Upper lobe of left lung (tissue), 6 donors: ENCODE data around the gene PNKD. TPM values are rescaled to one million over a fixed set of nuclear protein-coding genes. Genes with fewer than 3 reads are reported as not detected.
"Not testable (repeated sequence)": the region's sequence is repeated elsewhere in the genome, so short reads cannot be mapped to it uniquely, and the experiment has no call there.

Source experiments
- ATAC-seq, 2 donors: fragments of 200-7000 bp; cut with Tn5 transposase; one replicate each; pipeline ENCODE4 v1.9.1; 2022; ENCODE audit warnings: mild to moderate bottlenecking in 2 of 2, moderate library complexity in 2 of 2; ENCODE audit not compliant: low FRiP score in 2 of 2
- DNase-seq, 2 donors: peaks; one replicate each; pipeline ENCODE4 v3.0.0-alpha.2; 2019 to 2020
- H3K27ac ChIP-seq, 4 donors: fragments of 200-600 bp; sonication (generic); one replicate each; pipeline ENCODE4 v1.5.1; 2016 to 2019
- H3K27me3 ChIP-seq, 4 donors: fragments of 200-600 bp; sonication (generic); one replicate each; pipeline ENCODE4 v1.5.1; 2017 to 2019
- H3K36me3 ChIP-seq, 4 donors: fragments of 200-600 bp; sonication (generic); one replicate each; pipeline ENCODE4 v1.5.1; 2016 to 2019
- H3K4me1 ChIP-seq, 4 donors: fragments of 200-600 bp; sonication (generic); one replicate each; pipeline ENCODE4 v1.5.1; 2018 to 2019
- H3K4me3 ChIP-seq, 4 donors: fragments of 200-600 bp; sonication (generic); one replicate each; pipeline ENCODE4 v1.5.1; 2017 to 2019; ENCODE audit warnings: mild to moderate bottlenecking in 2 of 4, moderate library complexity in 1 of 4
- H3K9me3 ChIP-seq, 4 donors: fragments of 200-600 bp; sonication (generic); one replicate each; pipeline ENCODE4 v1.5.1; 2018 to 2019
- CTCF ChIP-seq, 6 experiments: fragments of 450-650 bp in 4 of 6; fragments of 200-600 bp in 2 of 6; sonication (generic) in 2 of 6; IDR thresholded peaks; one replicate each; pipeline ENCODE4 v1.5.1; 2016 to 2019; ENCODE audit warnings: antibody characterized with exemption in 6 of 6
- EP300 ChIP-seq, 4 donors: sonication (generic); formaldehyde crosslinking; IDR thresholded peaks; one replicate each; pipeline ENCODE4 v1.5.1; 2017; ENCODE audit warnings: antibody characterized with exemption in 4 of 4, control low read depth in 2 of 4
- POLR2A ChIP-seq, 4 donors: fragments of 450-650 bp; IDR thresholded peaks; one replicate each; pipeline ENCODE4 v1.5.1; 2016 to 2017; ENCODE audit warnings: antibody characterized with exemption in 4 of 4, mild to moderate bottlenecking in 2 of 4
- POLR2AphosphoS5 ChIP-seq, 2 donors: sonication (generic); formaldehyde crosslinking; IDR thresholded peaks; one replicate each; pipeline ENCODE4 v1.5.1; 2017; ENCODE audit warnings: antibody characterized with exemption in 2 of 2
- WGBS, 2 donors: methylation state at CpG; one replicate each; pipeline ENCODE4 v1.1.5; 2017 to 2018; 5-methylcytosine and 5-hydroxymethylcytosine counted together
- total RNA-seq, 6 donors: library from RNA; depleted of rRNA in 4 of 6; stranded (reverse); fragments of >200 nt in 4 of 6; gene quantifications; one replicate each; pipeline versions ENCODE4 v1.1.0 to v1.2.1, GENCODE V29; 2016 to 2021
- donor health status: DM: no; HTN: no; CAD: no; lungs with moderate emphysema.
- donor health status: DM: no; HTN: yes; CAD: no; lungs with severe emphysema.

The PNKD gene
- total RNA-seq, 6 donors from 2014 or later = 69.8 to 153 (median 87.2) TPM

GRCh38 chr2:218270721-218271486 is 585 bp downstream of the PNKD start:
- DNase-seq = no peak
- peaks cover 42 to 60% (median 48%) of the 10 kb centered on the region in 4 donors for H3K4me1 ChIP-seq

DNA sequence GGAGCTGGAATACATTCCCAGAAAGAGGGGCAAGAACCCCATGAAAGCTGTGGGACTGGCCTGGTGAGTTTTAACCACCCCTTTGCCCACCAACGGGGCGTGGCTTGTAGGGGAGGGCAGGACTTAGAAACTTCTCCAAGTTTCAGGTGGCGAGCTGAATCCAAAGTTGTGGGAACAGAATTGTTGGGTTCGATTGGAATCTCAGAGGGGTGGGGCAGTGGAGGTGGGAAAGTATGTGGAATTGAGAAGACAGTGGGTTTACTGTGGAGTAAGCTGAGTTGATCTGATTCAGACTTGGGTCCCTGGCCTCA is 1.1 kb downstream of the PNKD start:
- Histone ChIP-seq H3K27ac (peak overlapping the region; percentile 29 to 88 (median 77)), H3K4me1 (peaks cover 42 to 61% (median 48%) of the 10 kb centered on the region in 4 donors), H3K36me3 (peaks cover 22 to 53% (median 42%) of the 10 kb centered on the region in 4 donors), H3K4me3 (peak overlapping the region in 3 of 4 donors; percentile 69 to 82 (median 75)), H3K9me3 (no peaks in the 10 kb centered on the region), H3K27me3 (no peaks in the 10 kb centered on the region)
- DNase-seq (no peak), ATAC-seq (no peak)
- TF ChIP-seq EP300 (IDR thresholded peaks at IDR 0.05) (no peak), CTCF (IDR thresholded peaks at IDR 0.05) (no peak), POLR2AphosphoS5 (IDR thresholded peaks at IDR 0.05) (no peak), POLR2A (IDR thresholded peaks at IDR 0.05) (no peak)
- 49 to 55% methylated on average over 4 of the region's 4 CpGs for WGBS, 2 donors

More at GRCh38 chr2:218270721-218271486, 585 bp downstream of the PNKD start:
- Histone ChIP-seq H3K36me3 (peaks cover 17 to 53% (median 42%) of the 10 kb centered on the region in 4 donors), H3K27me3 (no peaks in the 10 kb centered on the region), H3K9me3 (no peaks in the 10 kb centered on the region), H3K4me3 (peak overlapping the region; percentile 32 to 82 (median 72)), H3K27ac (peak overlapping the region; percentile 29 to 88 (median 77))
- WGBS, 2 donors = 6 to 8% methylated on average over 17 to 23 of the region's 23 CpGs
- ATAC-seq = no peak
- no peak for TF ChIP-seq POLR2AphosphoS5 (IDR thresholded peaks at IDR 0.05)
- no peak for TF ChIP-seq CTCF (IDR thresholded peaks at IDR 0.05)
- TF ChIP-seq POLR2A (IDR thresholded peaks at IDR 0.05) = no peak
- TF ChIP-seq EP300 (IDR thresholded peaks at IDR 0.05) = no peak

DNA sequence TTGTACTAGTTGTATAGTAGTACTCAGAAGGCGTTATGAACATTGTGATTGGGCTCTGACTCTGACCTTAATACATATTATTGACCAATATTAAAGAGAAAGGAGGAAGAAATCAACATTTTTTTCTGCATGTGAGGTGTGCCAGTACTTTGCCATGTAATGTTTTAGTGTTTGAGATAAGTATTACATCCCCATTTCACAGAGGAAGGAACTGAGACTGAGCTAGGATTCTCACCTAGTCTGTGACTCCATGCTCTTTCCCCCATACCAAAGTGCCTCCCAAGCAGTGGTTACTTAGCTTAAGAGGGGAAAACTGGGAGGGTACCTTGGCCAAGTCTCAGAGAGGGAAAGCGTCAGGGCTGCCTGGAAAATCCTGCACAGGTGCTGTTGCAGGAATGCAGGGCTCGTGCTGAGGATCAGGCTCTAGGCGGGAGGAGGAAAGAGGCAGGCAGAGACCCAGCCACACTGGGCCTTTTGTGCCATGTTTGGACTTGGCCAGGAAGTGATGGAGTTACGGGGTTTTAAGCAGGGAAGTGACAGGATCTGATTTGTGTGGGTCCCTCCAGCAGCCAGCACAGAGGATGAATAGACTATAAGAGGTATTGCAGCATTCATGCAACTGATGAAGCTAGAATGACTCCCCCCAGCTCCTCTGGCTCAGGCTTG is 1.7 kb downstream of the PNKD start:
- H3K27me3 ChIP-seq = no peaks in the 10 kb centered on the region
- H3K27ac ChIP-seq = peak overlapping the region in 3 of 4 donors; percentile 76 to 88 (median 78)
- ATAC-seq (no peak), DNase-seq (no peak)
- no peaks in the 10 kb centered on the region for H3K9me3 ChIP-seq
- WGBS, 2 donors = 53 to 59% methylated on average over 5 of the region's 5 CpGs
- peak overlapping the region in 1 of 4 donors; percentile 69 for H3K4me3 ChIP-seq
- H3K36me3 ChIP-seq = peaks cover 27 to 53% (median 42%) of the 10 kb centered on the region in 4 donors
- no peak for TF ChIP-seq EP300 (IDR thresholded peaks at IDR 0.05)
- TF ChIP-seq POLR2AphosphoS5 (IDR thresholded peaks at IDR 0.05) = no peak
- no peak for TF ChIP-seq CTCF (IDR thresholded peaks at IDR 0.05)
- no peak for TF ChIP-seq POLR2A (IDR thresholded peaks at IDR 0.05)
- H3K4me1 ChIP-seq = peaks cover 42 to 65% (median 48%) of the 10 kb centered on the region in 4 donors

DNA sequence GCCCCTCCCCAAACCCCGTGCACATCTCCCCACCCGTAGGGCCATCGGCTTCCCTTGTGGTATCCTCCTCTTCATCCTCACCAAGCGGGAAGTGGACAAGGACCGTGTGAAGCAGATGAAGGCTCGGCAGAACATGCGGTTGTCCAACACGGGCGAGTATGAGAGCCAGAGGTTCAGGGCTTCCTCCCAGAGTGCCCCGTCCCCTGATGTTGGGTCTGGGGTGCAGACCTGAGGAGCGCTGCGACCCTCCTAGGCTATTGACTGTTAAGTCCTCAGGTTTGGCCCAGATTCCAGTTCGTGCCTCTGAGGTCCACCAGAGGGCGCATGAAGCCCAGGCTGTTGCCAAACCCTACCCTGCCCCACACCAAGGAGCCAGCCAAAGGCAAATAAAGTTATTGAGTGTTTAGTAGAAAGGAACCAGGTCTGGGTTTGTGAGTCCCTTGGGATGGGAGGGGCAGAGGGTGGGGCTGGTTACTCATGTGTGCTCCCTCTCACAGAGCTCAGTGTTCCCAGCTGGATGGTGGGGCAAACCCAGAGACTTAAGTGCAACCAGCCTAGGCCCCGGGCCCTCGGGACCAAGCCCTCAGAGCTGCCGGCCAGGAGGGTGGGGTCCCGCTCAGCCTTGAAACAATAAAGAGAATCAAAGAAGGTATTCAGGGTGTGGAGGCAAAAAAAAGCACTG is 2.4 kb downstream of the PNKD start:
- 18 to 27% methylated on average over 9 to 15 of the region's 18 CpGs for WGBS, 2 donors
- peak overlapping the region in 1 of 4 donors; percentile 5 for H3K4me3 ChIP-seq
- H3K9me3 ChIP-seq = no peaks in the 10 kb centered on the region
- peak overlapping the region; percentile 63 to 88 (median 77) for H3K27ac ChIP-seq
- ATAC-seq (peak; percentile 71 to 80), DNase-seq (peak in 1 of 2 donors; percentile 95)
- no peaks in the 10 kb centered on the region for H3K27me3 ChIP-seq
- peak in 1 of 4 donors; percentile 19 for TF ChIP-seq POLR2A (IDR thresholded peaks at IDR 0.05)
- TF ChIP-seq CTCF (IDR thresholded peaks at IDR 0.05) = peak; percentile 77 to 94 (median 90)
- TF ChIP-seq EP300 (IDR thresholded peaks at IDR 0.05) = no peak
- peak; percentile 60 to 78 for TF ChIP-seq POLR2AphosphoS5 (IDR thresholded peaks at IDR 0.05)
- peaks cover 34 to 53% (median 44%) of the 10 kb centered on the region in 4 donors for H3K36me3 ChIP-seq
- H3K4me1 ChIP-seq = peaks cover 42 to 62% (median 47%) of the 10 kb centered on the region in 4 donors

GRCh38 chr2:218273214-218273907 is 3.0 kb downstream of the PNKD start:
- H3K4me1 ChIP-seq = peaks cover 39 to 59% (median 43%) of the 10 kb centered on the region in 4 donors
- not testable (repeated sequence) for ATAC-seq, DNase-seq, H3K27me3 ChIP-seq, H3K9me3 ChIP-seq, H3K4me3 ChIP-seq
- WGBS, 2 donors = 82 to 86% methylated on average over 8 of the region's 8 CpGs
- peak overlapping the region; percentile 63 to 88 (median 77) for H3K27ac ChIP-seq
- peaks cover 36 to 54% (median 49%) of the 10 kb centered on the region in 4 donors for H3K36me3 ChIP-seq
